ENCODE data around the gene SLC26A3. TPM values are rescaled to one million over a fixed set of nuclear protein-coding genes. Genes with fewer than 3 reads are reported as not detected.

The SLC26A3 gene
- total RNA-seq, 1 donor from 2014 or later, result 0.11 TPM

DNA sequence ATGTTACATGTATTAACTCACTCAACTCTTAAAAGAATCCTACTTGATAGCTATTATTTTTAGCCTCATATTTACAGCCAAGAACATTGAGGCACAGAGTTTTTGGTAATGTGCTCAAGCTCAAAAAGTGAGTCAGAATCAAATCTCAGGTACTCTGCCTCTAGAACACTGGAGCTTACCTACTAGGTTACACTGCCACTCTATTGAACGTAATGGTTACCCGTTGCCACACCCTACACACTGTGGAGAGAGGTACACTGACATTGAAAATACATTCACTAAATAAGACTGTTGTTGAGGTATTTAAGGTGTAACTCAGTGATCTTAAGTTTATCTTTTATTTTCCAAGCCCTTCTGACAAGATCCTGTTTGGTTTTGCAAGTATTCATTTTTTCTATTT is 17.9 kb downstream of the SLC26A3 start:
- no peaks in the 10 kb centered on the region for H3K9me3 ChIP-seq
- DNase-seq (ENCODE audit: low spot score in 2 of 2), result no peak
- TF ChIP-seq, protein P1, sequence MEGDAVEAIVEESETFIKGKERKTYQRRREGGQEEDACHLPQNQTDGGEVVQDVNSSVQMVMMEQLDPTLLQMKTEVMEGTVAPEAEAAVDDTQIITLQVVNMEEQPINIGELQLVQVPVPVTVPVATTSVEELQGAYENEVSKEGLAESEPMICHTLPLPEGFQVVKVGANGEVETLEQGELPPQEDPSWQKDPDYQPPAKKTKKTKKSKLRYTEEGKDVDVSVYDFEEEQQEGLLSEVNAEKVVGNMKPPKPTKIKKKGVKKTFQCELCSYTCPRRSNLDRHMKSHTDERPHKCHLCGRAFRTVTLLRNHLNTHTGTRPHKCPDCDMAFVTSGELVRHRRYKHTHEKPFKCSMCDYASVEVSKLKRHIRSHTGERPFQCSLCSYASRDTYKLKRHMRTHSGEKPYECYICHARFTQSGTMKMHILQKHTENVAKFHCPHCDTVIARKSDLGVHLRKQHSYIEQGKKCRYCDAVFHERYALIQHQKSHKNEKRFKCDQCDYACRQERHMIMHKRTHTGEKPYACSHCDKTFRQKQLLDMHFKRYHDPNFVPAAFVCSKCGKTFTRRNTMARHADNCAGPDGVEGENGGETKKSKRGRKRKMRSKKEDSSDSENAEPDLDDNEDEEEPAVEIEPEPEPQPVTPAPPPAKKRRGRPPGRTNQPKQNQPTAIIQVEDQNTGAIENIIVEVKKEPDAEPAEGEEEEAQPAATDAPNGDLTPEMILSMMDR (IDR thresholded peaks at IDR 0.05), result no peak
- no peak overlapping the region for H3K4me3 ChIP-seq
- intact Hi-C loops (cut with DNase I), result no loop called here
- H3K27ac ChIP-seq, result no peak overlapping the region
- no peaks in the 10 kb centered on the region for H3K27me3 ChIP-seq
- no peaks in the 10 kb centered on the region for H3K4me1 ChIP-seq
- no peaks in the 10 kb centered on the region for H3K36me3 ChIP-seq

DNA sequence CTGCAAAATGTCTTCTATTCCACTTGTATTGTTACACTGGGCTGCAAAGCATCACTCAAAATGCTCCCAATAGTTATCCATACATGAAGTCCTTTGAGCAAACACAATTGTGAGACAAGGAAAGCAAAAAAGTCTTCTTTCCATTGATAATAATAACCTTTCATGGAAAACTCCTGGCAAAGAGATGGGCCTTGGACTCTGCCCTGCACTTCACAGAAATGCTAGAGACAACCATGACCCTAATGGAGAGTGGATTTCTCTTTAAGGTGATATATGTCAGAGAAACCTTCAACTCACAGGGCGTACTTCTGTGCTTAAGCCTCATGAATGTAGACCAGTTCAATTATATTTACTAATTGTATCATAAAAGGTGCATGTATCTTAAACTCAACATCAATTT is 19.4 kb downstream of the SLC26A3 start:
- H3K4me3 ChIP-seq, result no peak overlapping the region
- TF ChIP-seq, protein P1 (IDR thresholded peaks at IDR 0.05), result no peak
- intact Hi-C loops (cut with DNase I), result no loop called here

DNA sequence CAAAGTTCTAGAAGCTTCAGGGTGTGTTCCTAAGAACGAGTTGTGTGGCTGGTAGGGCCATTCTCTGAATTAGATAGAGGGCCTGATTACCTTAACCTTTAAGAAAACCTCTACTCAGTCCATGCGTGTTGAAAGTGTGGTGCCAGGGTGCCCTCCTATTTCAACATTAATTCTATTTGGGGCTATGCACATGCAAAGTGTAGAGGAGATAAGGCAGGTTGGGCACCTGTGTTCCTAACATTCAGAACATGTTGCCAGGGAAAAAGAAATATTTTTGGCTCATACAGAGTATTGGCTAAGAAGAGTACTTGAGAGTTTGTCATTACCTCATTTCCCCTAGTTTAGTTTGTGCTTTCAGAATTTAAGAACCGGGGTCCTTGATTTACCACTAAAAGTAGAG is 20.6 kb downstream of the SLC26A3 start:
- Histone ChIP-seq H3K27me3 (no peaks in the 10 kb centered on the region), H3K4me1 (no peaks in the 10 kb centered on the region), H3K36me3 (no peaks in the 10 kb centered on the region), H3K9me3 (no peaks in the 10 kb centered on the region), H3K4me3 (no peak overlapping the region), H3K27ac (no peak overlapping the region)
- intact Hi-C loops (cut with DNase I), result no loop called here
- TF ChIP-seq, protein P1 (IDR thresholded peaks at IDR 0.05), result no peak
- no peak for DNase-seq (ENCODE audit: low spot score in 2 of 2)

More for the DNA sequence above, 19.4 kb downstream of the SLC26A3 start:
- Histone ChIP-seq H3K4me1 (no peaks in the 10 kb centered on the region), H3K9me3 (no peaks in the 10 kb centered on the region), H3K36me3 (no peaks in the 10 kb centered on the region), H3K27ac (no peak overlapping the region), H3K27me3 (no peaks in the 10 kb centered on the region)
- no peak for DNase-seq (ENCODE audit: low spot score in 2 of 2)

DNA sequence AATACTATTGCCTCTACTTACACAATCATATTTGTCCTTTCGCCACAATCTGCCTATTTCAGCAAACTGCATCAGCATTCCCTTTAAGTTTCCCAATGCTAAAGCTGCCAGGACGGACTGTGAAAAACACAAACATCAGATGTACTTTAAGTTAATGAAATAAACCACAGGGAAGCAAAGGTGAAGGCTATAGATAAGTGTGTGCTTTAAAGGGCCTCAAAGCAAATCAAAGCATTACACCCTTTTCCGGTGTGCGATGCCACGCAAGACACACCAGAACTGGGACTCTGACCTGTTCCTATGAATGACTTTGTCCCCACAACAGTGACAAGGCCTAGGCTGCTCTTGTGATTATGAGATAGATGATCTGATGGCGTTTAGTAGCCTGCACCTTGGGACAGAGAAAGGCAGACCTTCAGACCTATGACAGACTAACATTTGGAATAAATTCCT is 23.4 kb downstream of the SLC26A3 start:
- Histone ChIP-seq H3K27me3 (no peaks in the 10 kb centered on the region), H3K36me3 (no peaks in the 10 kb centered on the region), H3K9me3 (no peaks in the 10 kb centered on the region), H3K4me1 (no peaks in the 10 kb centered on the region), H3K27ac (no peak overlapping the region), H3K4me3 (no peak overlapping the region)
- intact Hi-C loops (cut with DNase I), result no loop called here
- DNase-seq (ENCODE audit: low spot score in 2 of 2), result no peak
- TF ChIP-seq, protein P1 (IDR thresholded peaks at IDR 0.05), result no peak

DNA sequence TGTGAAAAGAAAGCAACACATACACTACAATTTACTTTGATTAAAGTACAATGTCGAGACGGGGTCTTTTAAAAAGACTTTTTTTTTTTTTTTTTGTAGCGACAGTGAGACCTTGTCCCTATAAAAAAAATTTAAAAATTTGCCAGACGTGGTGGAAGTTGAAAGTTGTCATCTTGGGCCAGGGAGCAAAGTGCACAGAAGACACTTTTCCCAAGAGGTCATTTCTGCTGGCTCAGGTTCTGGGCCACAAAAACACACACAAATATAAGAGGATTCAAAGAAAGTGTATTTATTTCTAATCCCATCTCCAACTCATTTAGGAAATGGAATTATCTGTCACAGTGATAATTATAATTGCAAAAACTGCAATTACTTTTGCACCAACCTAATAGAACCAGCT is 24.7 kb downstream of the SLC26A3 start:
- TF ChIP-seq, protein P1 (IDR thresholded peaks at IDR 0.05), result no peak
- Histone ChIP-seq H3K36me3 (no peaks in the 10 kb centered on the region), H3K4me1 (no peaks in the 10 kb centered on the region), H3K9me3 (no peaks in the 10 kb centered on the region), H3K27ac (no peak overlapping the region), H3K27me3 (no peaks in the 10 kb centered on the region), H3K4me3 (no peak overlapping the region)
- intact Hi-C loops (cut with DNase I), result no loop called here
- DNase-seq (ENCODE audit: low spot score in 2 of 2), result no peak

DNA sequence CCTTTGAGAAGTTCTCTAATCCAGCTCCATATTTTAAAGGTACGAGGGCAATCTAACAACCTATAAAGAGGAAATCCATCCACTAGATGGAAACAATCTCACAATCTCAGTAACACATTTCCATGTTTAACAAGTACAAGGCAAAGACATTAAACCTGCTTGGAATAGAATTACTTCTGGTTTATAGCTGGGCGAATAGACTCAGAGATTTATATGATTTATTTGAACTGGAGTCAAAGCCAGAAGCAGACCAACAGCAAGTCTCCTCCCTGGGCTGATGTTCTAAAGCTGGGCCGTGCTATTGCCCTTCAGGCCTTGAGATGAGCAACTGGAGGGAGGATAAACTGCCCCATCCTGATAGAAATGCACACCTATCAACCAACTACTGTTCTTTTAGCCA is 25.3 kb downstream of the SLC26A3 start:
- Histone ChIP-seq H3K27me3 (no peaks in the 10 kb centered on the region), H3K9me3 (no peaks in the 10 kb centered on the region), H3K4me3 (no peak overlapping the region), H3K27ac (no peak overlapping the region), H3K4me1 (no peaks in the 10 kb centered on the region), H3K36me3 (no peaks in the 10 kb centered on the region)
- TF ChIP-seq, protein P1 (IDR thresholded peaks at IDR 0.05), result no peak
- intact Hi-C loops (cut with DNase I), result no loop called here
- no peak for DNase-seq (ENCODE audit: low spot score in 2 of 2)

Data from ascending aorta (tissue), 2 donors.